Heart right ventricle (tissue), 16 donors: ENCODE data around the gene ADTRP. TPM values are rescaled to one million over a fixed set of nuclear protein-coding genes. Genes with fewer than 3 reads are reported as not detected.
A peak's percentile ranks its signal among the peaks of the same experiment; 100 is the strongest.

Experiments
- ATAC-seq, 8 donors: fragments of 200-7000 bp; cut with Tn5 transposase; one replicate each; pipeline ENCODE4 v1.9.1; 2020; ENCODE audit warnings: mild to moderate bottlenecking in 8 of 8, moderate library complexity in 8 of 8, moderate number of reproducible peaks in 1 of 8
- DNase-seq, 2 donors: peaks; one replicate each; pipeline ENCODE4 v3.0.0-alpha.2; 2020
- H3K27ac ChIP-seq, 10 donors: fragments of 200-600 bp; sonication (generic) in 2 of 10; one replicate each; pipeline versions ENCODE4 v1.5.0 to v1.8.0; 2020 to 2022; ENCODE audit warnings: mild to moderate bottlenecking in 3 of 10
- H3K27me3 ChIP-seq, 7 donors: fragments of 200-600 bp; one replicate each; pipeline ENCODE4 v1.8.0; 2021 to 2022; ENCODE audit warnings: mild to moderate bottlenecking in 2 of 7
- H3K36me3 ChIP-seq, 9 donors: fragments of 200-600 bp; sonication (generic) in 1 of 9; one replicate each; pipeline versions ENCODE4 v1.5.0 to v1.8.0; 2020 to 2022; ENCODE audit warnings: mild to moderate bottlenecking in 2 of 9
- H3K4me1 ChIP-seq, 9 donors: fragments of 200-600 bp; sonication (generic) in 1 of 9; one replicate each; pipeline versions ENCODE4 v1.5.0 to v1.8.0; 2020 to 2022; ENCODE audit warnings: mild to moderate bottlenecking in 4 of 9
- H3K4me3 ChIP-seq, 10 donors: fragments of 200-600 bp; sonication (generic) in 2 of 10; one replicate each; pipeline versions ENCODE4 v1.5.0 to v1.8.0; 2020 to 2022; ENCODE audit warnings: mild to moderate bottlenecking in 7 of 10, moderate library complexity in 2 of 10
- H3K9me3 ChIP-seq, 11 donors: fragments of 200-600 bp in 10 of 11; sonication (generic) in 2 of 11; one replicate each; pipeline versions ENCODE4 v1.5.0 to v1.8.0; 2013 to 2022; ENCODE audit warnings: mild to moderate bottlenecking in 2 of 11, control low read depth in 1 of 11, moderate library complexity in 1 of 11
- CTCF ChIP-seq, 9 donors: fragments of 200-600 bp; sonication (generic) in 2 of 9; IDR thresholded peaks; one replicate each; pipeline versions ENCODE4 v1.5.0 to v1.8.0; 2021 to 2022; ENCODE audit warnings: antibody characterized with exemption in 9 of 9, mild to moderate bottlenecking in 5 of 9, moderate library complexity in 1 of 9
- WGBS, 2 donors: extraction: QIAGEN DNeasy Blood & Tissue Kit; methylation state at CpG; one replicate each; pipeline ENCODE4 v1.1.7; 2013; ENCODE audit warnings: inconsistent platforms in 1 of 2; 5-methylcytosine and 5-hydroxymethylcytosine counted together
- intact Hi-C, 10 donors: fragments of 100-400 bp; cut with DNase I; formaldehyde crosslinking; loops; one replicate each; pipeline versions ENCODE4 v1.11.1 to v1.14.2; 2022
- polyA plus RNA-seq, 2 donors: library from polyadenylated mRNA; stranded (reverse); fragments of 200-250 nt; gene quantifications; one replicate each; pipeline ENCODE4 v1.2.3, GENCODE V29; 2013
- total RNA-seq, 10 donors: library from RNA; stranded (reverse); fragmentation: NEBNext Ultra II Directional in 3 of 10; extraction: Animal tissue kit (Norgen Biotek cat#: 25700) in 3 of 10; gene quantifications; one replicate each; pipeline versions ENCODE4 v1.2.1 to v1.2.4, GENCODE V29; 2021 to 2023
- donor health status: Arrhythmogenic right ventricular cardiomyopathy.
- donor health status: ischemic (EF 13 %, LVEDD 7.1; RV severe dilation, severe dysfunction).
- donor health status: healthy with polysubstance abuse.
- donor health status: DM: no; HTN: yes; CAD: no.
- donor health status: DM: no; HTN: no; CAD: no.
- donor health status: ischemic (EF 25% LVEDD 6.9; RV normal size, moderate dysfunction).
- donor health status: ischemic (EF 25% LVEDD 5.7; RV mildly dilated, moderate dysfunction).
- donor health status: healthy.
- donor health status: DM: yes; HTN: yes; CAD: no.
- donor health status: Ischemic cardiomyopathy.
- donor health status: ischemic (EF 35%, LVEDD 5.7; RV mildly dilated, moderate dysfunction).
- donor health status: nonischemic (EF 11% LVEDD 7.7; RV severe dilation, severe dysfunction).
- donor health status: DM: yes; HTN: yes; CAD: no.
- donor health status: PGD.
- donor health status: ischemic (EF 29% LVEDD 5.4; RV normal size, mild dysfunction).
- donor health status: nonischemic (EF 23%, LVEDD 6.1; RV moderate dilation, normal function).

The ADTRP gene
- total and polyA plus RNA-seq, 12 donors: 0.14 to 0.37 (median 0.24) TPM; not detected in 9

DNA sequence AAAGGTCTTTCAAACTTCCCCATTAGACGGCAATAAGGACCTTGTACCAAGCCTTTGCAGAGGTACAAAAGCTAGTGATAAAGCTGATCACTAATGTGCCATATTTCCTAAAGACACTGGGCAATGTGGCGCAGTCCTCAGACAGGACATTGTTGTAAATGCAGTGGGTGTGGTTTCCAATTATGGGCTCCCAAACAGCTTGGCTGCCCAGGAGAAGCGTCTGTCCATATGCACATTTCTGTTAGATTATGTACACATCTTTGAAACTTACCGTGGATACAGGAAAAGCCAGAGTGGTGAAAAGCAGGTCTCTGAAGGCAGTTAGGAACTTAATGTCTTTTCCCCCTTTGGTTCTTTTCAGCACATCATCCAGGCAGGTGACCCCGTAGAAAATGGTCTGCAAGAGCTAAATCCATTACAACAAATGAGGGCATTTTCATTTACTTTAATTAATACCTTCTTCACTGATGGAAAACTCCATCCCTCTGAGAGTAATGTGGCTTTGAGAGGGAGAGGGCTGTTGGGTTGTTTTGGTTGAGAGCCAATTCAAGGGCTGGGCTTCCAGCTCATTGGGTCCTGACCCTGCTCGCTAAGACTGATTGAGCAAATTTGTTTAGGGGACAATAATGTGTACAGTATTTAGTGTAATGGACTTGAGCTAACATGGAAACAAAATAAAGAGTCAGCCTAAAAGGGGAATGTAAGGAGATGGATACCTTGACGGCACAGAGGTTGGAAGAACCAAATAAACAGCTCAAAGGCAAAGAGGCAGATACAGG lies 10.4 kb downstream of the ADTRP start:
- H3K4me1 ChIP-seq: peaks cover 0 to 54% (median 14%) of the 10 kb centered on the region in 9 donors
- no peak overlapping the region for H3K27ac ChIP-seq
- H3K36me3 ChIP-seq: no peaks in the 10 kb centered on the region
- ATAC-seq: no peak
- H3K4me3 ChIP-seq: no peak overlapping the region
- H3K9me3 ChIP-seq: no peaks in the 10 kb centered on the region
- intact Hi-C loops: no loop called here
- no peak for DNase-seq
- no peak for TF ChIP-seq CTCF (IDR thresholded peaks at IDR 0.05)
- no peaks in the 10 kb centered on the region for H3K27me3 ChIP-seq
- WGBS, 2 donors: 96 to 97% methylated on average over 7 of the region's 7 CpGs

DNA sequence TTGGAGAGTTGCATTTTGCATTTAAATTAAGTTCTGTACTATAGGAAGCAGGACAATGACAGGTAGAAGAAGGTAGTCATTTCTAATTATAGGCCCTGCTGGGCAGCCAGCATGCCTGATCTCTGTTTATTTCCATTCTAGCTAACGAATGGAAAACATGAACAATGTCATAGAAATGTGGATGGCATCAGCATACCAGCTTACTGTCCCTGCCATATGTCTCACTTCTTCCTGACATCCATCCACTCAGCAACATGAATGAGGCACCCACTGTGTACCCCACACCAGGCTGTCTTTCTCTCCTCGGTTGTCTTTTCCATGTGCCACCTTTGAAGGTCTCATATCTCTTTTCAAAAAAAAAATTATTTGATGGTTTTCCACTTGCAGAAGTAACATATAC lies 11.1 kb downstream of the ADTRP start:
- H3K4me1 ChIP-seq: peaks cover 0 to 61% (median 18%) of the 10 kb centered on the region in 9 donors
- ATAC-seq (no peak), DNase-seq (no peak)
- WGBS, 2 donors: 89 to 93% methylated on average over 2 of the region's 2 CpGs
- intact Hi-C loops: no loop called here
- no peak for TF ChIP-seq CTCF (IDR thresholded peaks at IDR 0.05)
- H3K27ac ChIP-seq: no peak overlapping the region
- no peak overlapping the region for H3K4me3 ChIP-seq
- H3K27me3 ChIP-seq: no peaks in the 10 kb centered on the region
- no peaks in the 10 kb centered on the region for H3K9me3 ChIP-seq
- no peaks in the 10 kb centered on the region for H3K36me3 ChIP-seq

- Histone ChIP-seq H3K36me3 (no peaks in the 10 kb centered on the region), H3K4me3 (no peak overlapping the region), H3K27ac (peak overlapping the region in 2 of 10 donors; percentile 8 to 54), H3K9me3 (no peaks in the 10 kb centered on the region), H3K4me1 (peaks cover 0 to 58% (median 18%) of the 10 kb centered on the region in 9 donors), H3K27me3 (no peaks in the 10 kb centered on the region)
- intact Hi-C loops: no loop called here
- no peak for TF ChIP-seq CTCF (IDR thresholded peaks at IDR 0.05)
- peak in 1 of 8 donors; percentile 19 for ATAC-seq
- 73 to 77% methylated on average over 8 of the region's 8 CpGs for WGBS, 2 donors
- no peak for DNase-seq
Measured at GRCh38 chr6:11766589-11767450, 11.8 kb downstream of the ADTRP start.

GRCh38 chr6:11766043-11766442 lies 12.6 kb downstream of the ADTRP start:
- no peaks in the 10 kb centered on the region for H3K9me3 ChIP-seq
- ATAC-seq (no peak), DNase-seq (no peak)
- H3K27me3 ChIP-seq: no peaks in the 10 kb centered on the region
- intact Hi-C loops: no loop called here
- peaks cover 0 to 51% (median 14%) of the 10 kb centered on the region in 9 donors for H3K4me1 ChIP-seq
- TF ChIP-seq CTCF (IDR thresholded peaks at IDR 0.05): no peak
- WGBS, 2 donors: 69 to 76% methylated on average over 2 of the region's 2 CpGs
- peak overlapping the region in 2 of 10 donors; percentile 8 to 33 for H3K27ac ChIP-seq
- no peak overlapping the region for H3K4me3 ChIP-seq
- no peaks in the 10 kb centered on the region for H3K36me3 ChIP-seq
